ENCODE data around the gene RASSF3. TPM values are rescaled to one million over a fixed set of nuclear protein-coding genes. Genes with fewer than 3 reads are reported as not detected.

The RASSF3 gene
- total and polyA plus RNA-seq, 2 experiments from 2014 or later: 20.6 to 39.6 TPM

GRCh38 chr12:64603183-64603841 lies 7.0 kb upstream of the RASSF3 start:
- no peak for DNase-seq (ENCODE audit: low spot score)
- Mint-ChIP-seq H3K4me3 (no peak overlapping the region), H3K36me3 (ENCODE audit: low read depth) (no peaks in the 10 kb centered on the region), H3K9me3 (no peaks in the 10 kb centered on the region; the same call in 2 of the 3 replicates), H3K27ac (no peak overlapping the region), H3K27me3 (ENCODE audit: insufficient read depth, low read depth, poor library complexity) (peaks cover 3% of the 10 kb centered on the region), H3K4me1 (peaks cover 13% of the 10 kb centered on the region)
- H3F3A ChIP-seq (replicated peaks; ENCODE audit: low read depth): no peaks in the 10 kb centered on the region
- H3K27ac ChIP-seq (ENCODE audit: low read depth): no peak overlapping the region
- H3K36me3 ChIP-seq (ENCODE audit: insufficient read depth): no peaks in the 10 kb centered on the region
- TF ChIP-seq REST (IDR thresholded peaks at IDR 0.05; ENCODE audit: unreplicated experiment): no peak
- TF ChIP-seq ZNF462 (CRISPR knock-in tag; IDR thresholded peaks at IDR 0.05): no peak
- TF ChIP-seq, protein P1, sequence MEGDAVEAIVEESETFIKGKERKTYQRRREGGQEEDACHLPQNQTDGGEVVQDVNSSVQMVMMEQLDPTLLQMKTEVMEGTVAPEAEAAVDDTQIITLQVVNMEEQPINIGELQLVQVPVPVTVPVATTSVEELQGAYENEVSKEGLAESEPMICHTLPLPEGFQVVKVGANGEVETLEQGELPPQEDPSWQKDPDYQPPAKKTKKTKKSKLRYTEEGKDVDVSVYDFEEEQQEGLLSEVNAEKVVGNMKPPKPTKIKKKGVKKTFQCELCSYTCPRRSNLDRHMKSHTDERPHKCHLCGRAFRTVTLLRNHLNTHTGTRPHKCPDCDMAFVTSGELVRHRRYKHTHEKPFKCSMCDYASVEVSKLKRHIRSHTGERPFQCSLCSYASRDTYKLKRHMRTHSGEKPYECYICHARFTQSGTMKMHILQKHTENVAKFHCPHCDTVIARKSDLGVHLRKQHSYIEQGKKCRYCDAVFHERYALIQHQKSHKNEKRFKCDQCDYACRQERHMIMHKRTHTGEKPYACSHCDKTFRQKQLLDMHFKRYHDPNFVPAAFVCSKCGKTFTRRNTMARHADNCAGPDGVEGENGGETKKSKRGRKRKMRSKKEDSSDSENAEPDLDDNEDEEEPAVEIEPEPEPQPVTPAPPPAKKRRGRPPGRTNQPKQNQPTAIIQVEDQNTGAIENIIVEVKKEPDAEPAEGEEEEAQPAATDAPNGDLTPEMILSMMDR (conservative IDR thresholded peaks at IDR 0.05; ENCODE audit: low read depth in 2 of 2): no peak
- TF ChIP-seq CREB1 (CRISPR knock-in tag; IDR thresholded peaks at IDR 0.05; ENCODE audit: low read depth): no peak
- no peak for TF ChIP-seq NANOG (IDR thresholded peaks at IDR 0.05; ENCODE audit: borderline replicate concordance)
- no peak for TF ChIP-seq POLR2AphosphoS5 (IDR thresholded peaks at IDR 0.05; ENCODE audit: low read depth)
- no peak for TF ChIP-seq EZH2phosphoT487 (IDR thresholded peaks at IDR 0.05; ENCODE audit: unreplicated experiment)
- TF ChIP-seq, protein P2, sequence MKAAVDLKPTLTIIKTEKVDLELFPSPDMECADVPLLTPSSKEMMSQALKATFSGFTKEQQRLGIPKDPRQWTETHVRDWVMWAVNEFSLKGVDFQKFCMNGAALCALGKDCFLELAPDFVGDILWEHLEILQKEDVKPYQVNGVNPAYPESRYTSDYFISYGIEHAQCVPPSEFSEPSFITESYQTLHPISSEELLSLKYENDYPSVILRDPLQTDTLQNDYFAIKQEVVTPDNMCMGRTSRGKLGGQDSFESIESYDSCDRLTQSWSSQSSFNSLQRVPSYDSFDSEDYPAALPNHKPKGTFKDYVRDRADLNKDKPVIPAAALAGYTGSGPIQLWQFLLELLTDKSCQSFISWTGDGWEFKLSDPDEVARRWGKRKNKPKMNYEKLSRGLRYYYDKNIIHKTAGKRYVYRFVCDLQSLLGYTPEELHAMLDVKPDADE (IDR thresholded peaks at IDR 0.05): no peak
- no peak for TF ChIP-seq JUNB (IDR thresholded peaks at IDR 0.05; ENCODE audit: unreplicated experiment)
- no peak for TF ChIP-seq ZNF331 (CRISPR knock-in tag; IDR thresholded peaks at IDR 0.05; ENCODE audit: low read depth)
- TF ChIP-seq ZNF114 (CRISPR knock-in tag; IDR thresholded peaks at IDR 0.05): no peak
- TF ChIP-seq EZH2 (IDR thresholded peaks at IDR 0.05; ENCODE audit: low read depth, unreplicated experiment): no peak
- TF ChIP-seq STAT1 (IDR thresholded peaks at IDR 0.05; ENCODE audit: unreplicated experiment): no peak
- no peak for ATAC-seq
- H3K4me1 ChIP-seq (ENCODE audit: insufficient read depth): peaks cover 7% of the 10 kb centered on the region
- H3K4me2 ChIP-seq: no peak overlapping the region
- no peaks in the 10 kb centered on the region for H3K79me2 ChIP-seq (replicated peaks; ENCODE audit: insufficient read depth)
- H4K20me1 ChIP-seq (replicated peaks; ENCODE audit: insufficient read depth): no peaks in the 10 kb centered on the region
- no peaks in the 10 kb centered on the region for H3K27me3 ChIP-seq (ENCODE audit: insufficient read depth)
- H3K9me2 ChIP-seq (ENCODE audit: insufficient read depth): no peaks in the 10 kb centered on the region
- H2AFZ ChIP-seq: no peak overlapping the region
- H3K4me3 ChIP-seq: no peak overlapping the region
